Astrocyte (in vitro differentiated cells and primary cell): ENCODE measurements around the gene DBI. TPM values are rescaled to one million over a fixed set of nuclear protein-coding genes. Genes with fewer than 3 reads are reported as not detected.
"Not testable (repeated sequence)": the region's sequence is repeated elsewhere in the genome, so short reads cannot be mapped to it uniquely, and the experiment has no call there.

Experiments
- DNase-seq: peaks from one replicate; pipeline ENCODE4 v3.0.0-alpha.2; 2010; ENCODE audit warnings: low read depth
- FAIRE-seq: peaks from 2 replicates; lab custom pipeline; 2011; peaks lifted over from hg19 to GRCh38; lab: Jason Lieb, UNC
- H2AFZ ChIP-seq: 2 replicates; pipeline ENCODE4 v1.6.0; 2012; ENCODE audit warnings: low read depth, low read length, inconsistent platforms
- H3K27ac ChIP-seq: 2 replicates; pipeline ENCODE4 v1.5.1; 2011; ENCODE audit warnings: low read depth, low read length, inconsistent platforms
- H3K27me3 ChIP-seq: 2 replicates; pipeline ENCODE4 v1.6.0; 2011; ENCODE audit warnings: low read length, inconsistent platforms; ENCODE audit not compliant: insufficient read depth
- H3K36me3 ChIP-seq: 2 replicates; pipeline ENCODE4 v1.5.1; 2011; ENCODE audit warnings: low read length, inconsistent platforms; ENCODE audit not compliant: insufficient read depth
- H3K4me1 ChIP-seq: 2 replicates; pipeline ENCODE4 v1.5.1; 2011; ENCODE audit warnings: low read length, inconsistent platforms; ENCODE audit not compliant: insufficient read depth
- H3K4me2 ChIP-seq: 2 replicates; pipeline ENCODE4 v1.6.0; 2012; ENCODE audit warnings: low read length, inconsistent platforms
- H3K4me3 ChIP-seq: 2 replicates; pipeline ENCODE4 v1.5.1; 2011; ENCODE audit warnings: low read depth, mild to moderate bottlenecking, low read length, inconsistent platforms; ENCODE audit not compliant: insufficient read depth
- H3K79me2 ChIP-seq: 2 replicates; pipeline ENCODE4 v1.6.0; 2012; ENCODE audit warnings: mild to moderate bottlenecking, low read length, inconsistent platforms; ENCODE audit not compliant: insufficient read depth
- H3K9ac ChIP-seq: 2 replicates; pipeline ENCODE4 v1.6.0; 2012; ENCODE audit warnings: mild to moderate bottlenecking, low read length, inconsistent platforms
- H3K9me3 ChIP-seq: 2 replicates; pipeline ENCODE4 v1.5.1; 2012; ENCODE audit warnings: low read depth, mild to moderate bottlenecking, low read length, inconsistent platforms; ENCODE audit not compliant: insufficient read depth
- H4K20me1 ChIP-seq: 2 replicates; pipeline ENCODE4 v1.6.0; 2012; ENCODE audit warnings: low read length, inconsistent platforms; ENCODE audit not compliant: insufficient read depth
- H3K27ac Mint-ChIP-seq: one replicate; pipeline ENCODE4 v1.8.0; 2021; ENCODE audit warnings: mild to moderate bottlenecking, mixed read lengths; ENCODE audit not compliant: unreplicated experiment
- H3K27me3 Mint-ChIP-seq: one replicate; pipeline ENCODE4 v1.8.0; 2021; ENCODE audit warnings: low read depth, mixed read lengths; ENCODE audit not compliant: unreplicated experiment
- H3K36me3 Mint-ChIP-seq: one replicate; pipeline ENCODE4 v1.8.0; 2021; ENCODE audit warnings: low read depth, mixed read lengths; ENCODE audit not compliant: unreplicated experiment
- H3K4me1 Mint-ChIP-seq: one replicate; pipeline ENCODE4 v1.8.0; 2021; ENCODE audit warnings: low read depth, mixed read lengths; ENCODE audit not compliant: unreplicated experiment
- H3K4me3 Mint-ChIP-seq: one replicate; pipeline ENCODE4 v1.8.0; 2021; ENCODE audit warnings: mild to moderate bottlenecking, moderate library complexity, mixed read lengths; ENCODE audit not compliant: unreplicated experiment
- H3K9me3 Mint-ChIP-seq: one replicate; pipeline ENCODE4 v1.8.0; 2021; ENCODE audit warnings: mild to moderate bottlenecking, mixed read lengths; ENCODE audit not compliant: unreplicated experiment
- EZH2 ChIP-seq: IDR thresholded peaks from 2 replicates; pipeline ENCODE4 v1.6.1; 2012; ENCODE audit warnings: mild to moderate bottlenecking, low read length, inconsistent platforms; ENCODE audit not compliant: insufficient read depth
- total RNA-seq: library from RNA; stranded (reverse); gene quantifications from 2 replicates; pipeline ENCODE4 v1.2.1, GENCODE V29; 2021
- TF ChIP-seq, protein P1 (sequence below): IDR thresholded peaks from 2 replicates; pipeline ENCODE4 v1.5.1; 2011; ENCODE audit warnings: low read depth, mild to moderate bottlenecking, inconsistent platforms, low read length, moderate library complexity; ENCODE audit not compliant: insufficient read depth

The DBI gene
- total RNA-seq, 1 donor from 2014 or later = 126 TPM

DNA sequence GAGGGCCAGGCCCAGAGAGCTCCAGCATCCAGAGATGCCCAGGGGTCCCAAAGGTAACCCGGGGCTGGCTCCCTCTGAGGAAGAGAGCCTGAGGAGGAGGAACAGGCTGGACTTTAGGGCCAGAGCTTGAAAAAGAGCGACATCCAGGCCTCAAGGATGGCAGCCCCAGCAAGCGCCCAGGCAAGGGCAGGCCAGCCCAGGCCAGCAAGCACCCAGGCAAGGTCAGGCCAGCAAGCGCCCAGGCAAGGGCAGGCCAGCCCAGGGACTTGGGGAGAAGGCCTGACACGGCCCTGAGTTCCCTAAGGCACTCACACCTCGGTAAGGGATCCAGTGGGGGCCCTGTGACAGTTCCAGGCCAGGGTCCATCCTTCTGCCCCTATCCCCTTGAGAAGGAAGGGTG, 30.4 kb downstream of the DBI start:
- Histone ChIP-seq H3K9me3 (no peaks in the 10 kb centered on the region), H2AFZ (no peak overlapping the region), H3K27me3 (peaks cover 3% of the 10 kb centered on the region), H3K4me2 (no peak overlapping the region), H4K20me1 (no peaks in the 10 kb centered on the region), H3K27ac (no peak overlapping the region), H3K4me1 (no peaks in the 10 kb centered on the region), H3K9ac (no peak overlapping the region), H3K4me3 (no peak overlapping the region), H3K79me2 (no peaks in the 10 kb centered on the region), H3K36me3 (no peaks in the 10 kb centered on the region)
- Mint-ChIP-seq H3K4me1 (peaks cover 3% of the 10 kb centered on the region), H3K27ac (no peak overlapping the region), H3K4me3 (no peak overlapping the region), H3K36me3 (no peaks in the 10 kb centered on the region), H3K9me3 (peaks cover 2% of the 10 kb centered on the region), H3K27me3 (peaks cover 8% of the 10 kb centered on the region)
- FAIRE-seq (no peak), DNase-seq (no peak)
- TF ChIP-seq, protein P1, sequence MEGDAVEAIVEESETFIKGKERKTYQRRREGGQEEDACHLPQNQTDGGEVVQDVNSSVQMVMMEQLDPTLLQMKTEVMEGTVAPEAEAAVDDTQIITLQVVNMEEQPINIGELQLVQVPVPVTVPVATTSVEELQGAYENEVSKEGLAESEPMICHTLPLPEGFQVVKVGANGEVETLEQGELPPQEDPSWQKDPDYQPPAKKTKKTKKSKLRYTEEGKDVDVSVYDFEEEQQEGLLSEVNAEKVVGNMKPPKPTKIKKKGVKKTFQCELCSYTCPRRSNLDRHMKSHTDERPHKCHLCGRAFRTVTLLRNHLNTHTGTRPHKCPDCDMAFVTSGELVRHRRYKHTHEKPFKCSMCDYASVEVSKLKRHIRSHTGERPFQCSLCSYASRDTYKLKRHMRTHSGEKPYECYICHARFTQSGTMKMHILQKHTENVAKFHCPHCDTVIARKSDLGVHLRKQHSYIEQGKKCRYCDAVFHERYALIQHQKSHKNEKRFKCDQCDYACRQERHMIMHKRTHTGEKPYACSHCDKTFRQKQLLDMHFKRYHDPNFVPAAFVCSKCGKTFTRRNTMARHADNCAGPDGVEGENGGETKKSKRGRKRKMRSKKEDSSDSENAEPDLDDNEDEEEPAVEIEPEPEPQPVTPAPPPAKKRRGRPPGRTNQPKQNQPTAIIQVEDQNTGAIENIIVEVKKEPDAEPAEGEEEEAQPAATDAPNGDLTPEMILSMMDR = no peak
- TF ChIP-seq EZH2 = no peak

DNA sequence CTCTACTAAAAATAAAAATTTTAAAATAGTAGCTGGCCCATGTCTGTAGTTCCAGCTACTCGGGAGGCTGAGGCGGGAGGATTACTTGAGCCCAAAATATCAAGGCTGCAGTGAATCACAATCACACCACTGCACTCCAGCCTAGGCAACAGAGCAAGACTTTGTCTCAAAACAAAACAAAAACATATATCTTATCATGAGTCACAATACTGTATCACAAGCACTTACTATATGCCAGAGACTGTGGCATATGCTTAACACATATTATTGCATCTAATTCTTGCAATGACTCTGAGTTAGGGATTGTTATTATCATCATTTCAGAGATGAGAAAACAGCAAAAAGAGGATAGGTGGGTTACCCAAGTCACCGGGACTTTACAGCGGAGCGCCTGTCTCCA, 35.3 kb downstream of the DBI start:
- no peak overlapping the region for H3K27ac Mint-ChIP-seq
- no peak overlapping the region for H3K4me3 Mint-ChIP-seq
- H3K27ac ChIP-seq = no peak overlapping the region
- H3K36me3 ChIP-seq = no peaks in the 10 kb centered on the region
- DNase-seq (no peak), FAIRE-seq (no peak)
- no peak overlapping the region for H3K4me3 ChIP-seq
- no peak overlapping the region for H2AFZ ChIP-seq
- H3K9ac ChIP-seq = no peak overlapping the region
- peaks cover 28% of the 10 kb centered on the region for H3K27me3 Mint-ChIP-seq
- no peaks in the 10 kb centered on the region for H4K20me1 ChIP-seq
- H3K36me3 Mint-ChIP-seq = no peaks in the 10 kb centered on the region
- TF ChIP-seq EZH2 = no peak
- TF ChIP-seq, protein P1 = no peak
- H3K9me3 ChIP-seq = no peaks in the 10 kb centered on the region
- H3K4me2 ChIP-seq = no peak overlapping the region
- H3K27me3 ChIP-seq = peaks cover 3% of the 10 kb centered on the region
- peaks cover 4% of the 10 kb centered on the region for H3K9me3 Mint-ChIP-seq
- no peaks in the 10 kb centered on the region for H3K79me2 ChIP-seq
- no peaks in the 10 kb centered on the region for H3K4me1 ChIP-seq
- peaks cover 3% of the 10 kb centered on the region for H3K4me1 Mint-ChIP-seq

DNA sequence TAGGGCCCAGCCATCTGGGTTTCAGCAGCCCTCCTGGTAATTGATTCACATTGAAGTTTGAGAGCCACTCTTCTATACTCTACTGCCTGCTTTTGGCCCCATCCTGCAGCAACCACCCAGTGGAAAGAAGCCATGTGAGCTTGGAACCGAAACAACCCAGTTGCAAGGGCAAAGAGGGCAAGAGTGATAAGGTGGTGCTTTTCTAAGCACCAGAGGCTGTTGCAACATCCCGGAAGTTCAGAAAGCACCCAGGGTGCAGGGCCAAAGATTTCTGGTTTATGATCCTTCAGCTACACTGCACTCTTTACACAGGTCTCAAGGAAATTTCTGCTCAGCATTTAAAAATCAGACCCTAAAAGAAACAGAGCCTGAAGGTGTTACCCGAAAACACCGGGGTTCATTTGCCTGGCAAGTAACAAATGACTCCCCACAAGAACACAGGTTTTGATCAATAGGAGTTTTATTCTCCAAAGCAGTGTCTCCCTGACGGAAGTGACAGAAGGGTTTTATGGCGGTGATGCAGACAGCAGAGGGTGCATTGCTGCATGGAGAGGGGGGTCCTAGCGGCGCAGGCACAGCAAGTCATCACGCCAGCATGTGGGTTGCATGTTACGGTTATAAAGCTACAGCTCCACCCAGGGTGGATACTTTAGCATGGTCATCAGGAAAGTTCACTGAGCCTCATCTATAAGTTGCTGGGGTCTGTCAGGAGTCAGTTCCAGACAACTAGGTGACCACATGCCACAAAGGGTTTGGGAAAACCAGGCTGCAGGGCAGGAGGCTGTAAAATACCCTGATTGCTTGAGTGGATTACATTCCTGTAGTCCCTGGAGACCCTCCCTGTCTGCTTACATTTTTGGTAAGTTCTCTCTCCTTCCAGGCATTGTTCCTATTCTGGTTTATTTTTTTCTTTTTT, 36.1 kb downstream of the DBI start:
- H3K27me3 ChIP-seq = peaks cover 3% of the 10 kb centered on the region
- H3K4me3 ChIP-seq = no peak overlapping the region
- DNase-seq (no peak), FAIRE-seq (no peak)
- Mint-ChIP-seq H3K27ac (no peak overlapping the region), H3K36me3 (no peaks in the 10 kb centered on the region), H3K4me1 (peaks cover 3% of the 10 kb centered on the region), H3K9me3 (peaks cover 4% of the 10 kb centered on the region), H3K4me3 (no peak overlapping the region), H3K27me3 (peaks cover 31% of the 10 kb centered on the region)
- no peak overlapping the region for H3K27ac ChIP-seq
- H3K36me3 ChIP-seq = no peaks in the 10 kb centered on the region
- H4K20me1 ChIP-seq = no peaks in the 10 kb centered on the region
- H3K79me2 ChIP-seq = no peaks in the 10 kb centered on the region
- H3K9me3 ChIP-seq = no peaks in the 10 kb centered on the region
- no peak overlapping the region for H3K4me2 ChIP-seq
- TF ChIP-seq, protein P1 = no peak
- no peak for TF ChIP-seq EZH2
- no peaks in the 10 kb centered on the region for H3K4me1 ChIP-seq
- no peak overlapping the region for H3K9ac ChIP-seq
- H2AFZ ChIP-seq = no peak overlapping the region

DNA sequence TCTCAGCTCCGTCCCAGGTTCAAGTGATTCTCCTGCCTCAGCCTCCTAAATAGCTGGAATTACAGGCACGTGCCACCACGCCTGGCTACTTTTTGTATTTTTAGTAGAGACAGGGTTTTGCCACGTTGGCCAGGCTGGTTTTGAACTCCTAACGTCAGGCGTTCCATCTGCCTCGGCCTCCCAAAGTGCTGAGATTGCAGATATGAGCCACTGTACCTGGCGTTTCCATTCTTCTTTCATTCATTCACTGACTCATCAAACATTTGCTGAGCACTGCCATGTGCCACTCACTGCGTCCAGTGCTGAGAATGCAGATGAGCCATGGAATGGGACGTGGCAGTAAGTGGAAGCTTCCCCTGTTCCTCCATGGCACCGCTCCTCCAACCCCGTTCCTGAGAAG, 36.8 kb downstream of the DBI start:
- not testable (repeated sequence) for H4K20me1 ChIP-seq, H3K79me2 ChIP-seq, H3K9me3 Mint-ChIP-seq, H3K4me1 Mint-ChIP-seq, H3K27me3 ChIP-seq, H3K4me2 ChIP-seq, H3K36me3 ChIP-seq, H3K27ac Mint-ChIP-seq, H3K4me3 Mint-ChIP-seq, H3K9ac ChIP-seq, H3K4me1 ChIP-seq, H3K9me3 ChIP-seq, H3K4me3 ChIP-seq, DNase-seq, FAIRE-seq, H2AFZ ChIP-seq, H3K27ac ChIP-seq, H3K36me3 Mint-ChIP-seq
- peaks cover 28% of the 10 kb centered on the region for H3K27me3 Mint-ChIP-seq
